Embryonic facial prominence (tissue), 1 donor: Measurements from ENCODE around the gene STRAP.
"Not testable (repeated sequence)": the region's sequence is repeated elsewhere in the genome, so short reads cannot be mapped to it uniquely, and the experiment has no call there.

Experiments used
- DNase-seq: peaks from one replicate; pipeline ENCODE4 v3.0.0-alpha.2; 2016; ENCODE audit errors: extremely low spot score

The STRAP gene

DNA sequence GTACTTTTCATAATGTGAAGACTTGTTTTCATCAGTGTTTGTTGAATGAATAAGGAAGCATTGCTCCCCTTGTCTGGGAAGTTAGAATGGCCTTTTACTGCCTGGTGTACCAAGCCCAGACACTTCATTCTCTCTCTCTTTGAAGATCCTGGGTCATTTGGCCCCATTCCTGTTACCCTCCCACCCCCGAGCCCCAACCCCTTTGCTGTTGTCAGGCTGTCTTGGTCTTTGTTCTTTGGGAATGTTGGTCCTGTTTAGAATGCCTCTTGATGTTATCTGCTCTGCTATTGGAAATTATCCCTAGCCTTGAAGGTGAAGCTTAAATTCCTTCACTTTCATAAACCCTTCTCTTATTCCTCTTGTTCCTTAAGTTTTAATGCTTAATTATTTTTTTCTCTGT, 42.8 kb downstream of the STRAP start:
- no peak for DNase-seq

DNA sequence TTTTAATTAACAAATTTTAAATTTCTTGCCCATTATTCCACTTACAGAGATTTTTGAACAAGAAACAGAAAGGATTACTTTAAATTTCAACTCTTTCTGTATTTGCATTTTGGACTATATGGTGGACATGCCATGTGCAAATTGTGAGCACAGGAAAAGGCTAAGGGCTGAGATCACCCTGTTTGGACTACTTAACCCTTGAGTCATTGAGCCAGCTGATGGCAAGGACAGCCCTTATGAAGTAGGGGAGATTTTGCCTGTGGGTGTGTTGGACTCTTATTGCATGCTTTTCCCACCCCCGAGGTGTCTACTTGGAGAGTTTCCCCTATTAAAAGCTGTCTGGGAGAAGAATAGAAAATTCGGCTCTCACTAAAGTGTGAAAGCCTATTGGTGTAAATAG, 46.2 kb downstream of the STRAP start:
- no peak for DNase-seq

GRCh38 chr12:15928870-15929571, 46.8 kb downstream of the STRAP start:
- no peak for DNase-seq

DNA sequence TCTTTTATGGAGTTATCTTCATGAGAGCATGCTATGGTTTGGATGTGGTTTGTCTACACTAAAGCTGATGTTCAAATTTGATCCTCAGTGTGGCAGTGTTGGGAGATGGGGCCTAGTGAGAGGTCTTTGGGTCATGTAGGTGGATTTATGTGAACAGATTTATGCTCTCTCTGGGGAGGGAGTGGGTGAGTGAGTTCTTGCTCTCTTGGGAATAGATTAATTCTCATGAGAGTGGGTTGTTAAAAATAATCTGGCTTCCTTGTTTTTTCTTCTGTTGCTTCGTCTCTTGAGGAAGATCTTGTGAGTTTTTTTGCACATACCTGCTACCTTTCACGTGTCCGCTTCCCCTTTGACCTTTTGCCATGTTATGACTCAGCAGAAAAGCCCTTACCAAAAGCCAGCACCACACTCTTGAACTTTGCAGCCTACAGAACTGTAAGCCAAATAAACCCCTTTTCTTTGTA, 49.4 kb downstream of the STRAP start:
- no peak for DNase-seq

GRCh38 chr12:15932327-15932726, 50.1 kb downstream of the STRAP start:
- DNase-seq, result no peak

GRCh38 chr12:15932971-15933370, 50.8 kb downstream of the STRAP start:
- no peak for DNase-seq

- no peak for DNase-seq
These were observed 51.6 kb downstream of the STRAP start for GRCh38 chr12:15933751-15934150.

- DNase-seq, result no peak
These were observed 54.6 kb downstream of the STRAP start for GRCh38 chr12:15936751-15937150.

- no peak for DNase-seq
These were observed 55.7 kb downstream of the STRAP start for GRCh38 chr12:15937902-15938301.

GRCh38 chr12:15939111-15939510, 56.9 kb downstream of the STRAP start:
- no peak for DNase-seq

- DNase-seq, result no peak
These were observed 60.3 kb downstream of the STRAP start for GRCh38 chr12:15942475-15942874.

DNA sequence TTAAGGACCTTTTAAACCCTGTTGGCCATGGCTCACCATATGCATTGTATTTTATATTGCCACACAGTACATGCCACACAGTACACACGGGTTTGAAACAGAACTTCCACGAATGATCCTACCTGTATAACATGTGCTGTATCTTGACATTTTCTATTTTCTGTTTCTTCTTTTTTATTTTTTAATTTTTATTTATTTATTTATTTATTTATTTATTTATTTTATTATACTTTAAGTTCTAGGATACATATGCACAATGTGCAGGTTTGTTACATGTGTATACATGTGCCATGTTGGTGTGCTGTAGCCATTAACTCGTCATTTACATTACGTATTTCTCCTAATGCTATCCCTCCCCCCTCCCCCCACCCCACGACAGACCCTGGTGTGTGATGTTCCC, 61.3 kb downstream of the STRAP start:
- DNase-seq, result not testable (repeated sequence)

- not testable (repeated sequence) for DNase-seq
These were observed 66.3 kb downstream of the STRAP start for GRCh38 chr12:15948461-15948860.
